Calu3 (cell line): ENCODE results near the gene IFT81. TPM values are rescaled to one million over a fixed set of nuclear protein-coding genes. Genes with fewer than 3 reads are reported as not detected.

ENCODE experiments used
- BruUV-seq: library from RNA; stranded (reverse); fragments of 400-500 nt; replicated peaks from 2 replicates; lab custom pipeline; 2021; lab: Mats Ljungman, UMichigan
- CTCF ChIA-PET: fragments of 300-600 bp; sonication (Branson Sonifier 250); formaldehyde crosslinking; loops from one replicate; lab custom pipeline; 2022; ENCODE audit warnings: antibody characterized with exemption; lab: Charles Lee
- DNase-seq: peaks from one replicate; pipeline ENCODE4 v3.0.0; 2022
- H3K27ac Mint-ChIP-seq: one replicate; pipeline ENCODE4 v1.8.0; 2022; ENCODE audit warnings: mixed read lengths; ENCODE audit not compliant: unreplicated experiment
- H3K27me3 Mint-ChIP-seq: one replicate; pipeline ENCODE4 v1.8.0; 2022; ENCODE audit warnings: mixed read lengths; ENCODE audit not compliant: unreplicated experiment
- H3K36me3 Mint-ChIP-seq: one replicate; pipeline ENCODE4 v1.8.0; 2022; ENCODE audit warnings: mild to moderate bottlenecking, moderate library complexity, mixed read lengths; ENCODE audit not compliant: insufficient read depth, unreplicated experiment
- H3K4me1 Mint-ChIP-seq: one replicate; pipeline ENCODE4 v1.8.0; 2022; ENCODE audit warnings: mild to moderate bottlenecking, low read depth, mixed read lengths; ENCODE audit not compliant: unreplicated experiment
- H3K4me3 Mint-ChIP-seq: one replicate; pipeline ENCODE4 v1.8.0; 2022; ENCODE audit warnings: mild to moderate bottlenecking, low read depth, moderate library complexity, mixed read lengths; ENCODE audit not compliant: unreplicated experiment
- H3K9me3 Mint-ChIP-seq: one replicate; pipeline ENCODE4 v1.8.0; 2022; ENCODE audit warnings: low read depth, mixed read lengths; ENCODE audit not compliant: unreplicated experiment
- CTCF ChIP-seq: fragments of 200-600 bp; IDR thresholded peaks from one replicate; pipeline ENCODE4 v1.8.0; 2022; ENCODE audit warnings: antibody characterized with exemption; ENCODE audit not compliant: unreplicated experiment
- intact Hi-C: fragments of 100-400 bp; cut with micrococcal nuclease; formaldehyde crosslinking; loops from one replicate; pipeline ENCODE4 v1.10.0; 2022; ENCODE audit not compliant: unreplicated experiment
- total RNA-seq: library from RNA; stranded (reverse); gene quantifications from 2 replicates; pipeline ENCODE4 v1.2.3, GENCODE V29; 2022

The IFT81 gene
- total RNA-seq, 1 experiment from 2014 or later = 16.4 TPM

- H3K4me3 Mint-ChIP-seq = no peak overlapping the region
- intact Hi-C loops = no loop called here
- H3K27ac Mint-ChIP-seq = no peak overlapping the region
Measured at GRCh38 chr12:110199339-110200123, 75.4 kb downstream of the IFT81 start.

GRCh38 chr12:110200124-110200417 is 75.9 kb downstream of the IFT81 start:
- BruUV-seq = no TSS peak
- CTCF ChIA-PET = interaction anchor here (0.5 to 1.7 kb wide), 2 partner anchors 16 to 31 kb away, joined by 3 to 4 read pairs; no protein-coding TSS in a partner anchor
- TF ChIP-seq CTCF = no peak
- H3K27me3 Mint-ChIP-seq = no peaks in the 10 kb centered on the region
- no peaks in the 10 kb centered on the region for H3K36me3 Mint-ChIP-seq
- H3K4me3 Mint-ChIP-seq = no peak overlapping the region
- H3K4me1 Mint-ChIP-seq = peaks cover 11% of the 10 kb centered on the region
- intact Hi-C loops = no loop called here
- H3K27ac Mint-ChIP-seq = no peak overlapping the region
- DNase-seq = no peak
- no peaks in the 10 kb centered on the region for H3K9me3 Mint-ChIP-seq

More at GRCh38 chr12:110199339-110200123, 75.4 kb downstream of the IFT81 start:
- Mint-ChIP-seq H3K27me3 (no peaks in the 10 kb centered on the region), H3K4me1 (peaks cover 11% of the 10 kb centered on the region), H3K36me3 (no peaks in the 10 kb centered on the region), H3K9me3 (no peaks in the 10 kb centered on the region)
- DNase-seq = no peak
- no peak for TF ChIP-seq CTCF
- CTCF ChIA-PET = interaction anchor here (0.5 to 1.7 kb wide), 2 partner anchors 16 to 31 kb away, joined by 3 to 4 read pairs; no protein-coding TSS in a partner anchor
- BruUV-seq = no TSS peak

DNA sequence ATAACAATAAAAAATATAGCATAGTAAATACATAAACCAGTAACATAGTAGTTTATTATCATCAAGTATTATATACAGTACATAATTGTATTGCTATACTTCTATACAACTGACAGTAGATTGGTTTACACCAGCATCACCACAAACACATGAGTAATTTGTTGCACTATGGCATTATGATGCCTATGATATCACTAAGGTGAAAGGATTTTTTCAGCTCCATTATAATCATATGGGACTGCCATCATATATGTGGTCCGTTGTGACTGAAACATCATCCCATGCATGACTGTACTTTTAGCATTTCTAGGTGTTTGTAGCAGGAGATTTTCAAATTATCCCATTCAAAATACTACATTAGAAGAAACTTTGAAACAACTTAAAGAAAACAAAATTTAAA is 77.8 kb downstream of the IFT81 start:
- Mint-ChIP-seq H3K27me3 (no peaks in the 10 kb centered on the region), H3K4me3 (no peak overlapping the region), H3K27ac (no peak overlapping the region), H3K4me1 (peaks cover 11% of the 10 kb centered on the region), H3K9me3 (no peaks in the 10 kb centered on the region), H3K36me3 (no peaks in the 10 kb centered on the region)
- CTCF ChIA-PET = interaction anchor here (0.6 to 0.7 kb wide), 2 partner anchors 15 to 42 kb away, joined by 3 read pairs; no protein-coding TSS in a partner anchor
- DNase-seq = no peak
- no peak for TF ChIP-seq CTCF
- BruUV-seq = no TSS peak
- intact Hi-C loops = no loop called here

- Mint-ChIP-seq H3K36me3 (no peaks in the 10 kb centered on the region), H3K9me3 (no peaks in the 10 kb centered on the region), H3K4me3 (no peak overlapping the region), H3K4me1 (peaks cover 11% of the 10 kb centered on the region), H3K27me3 (no peaks in the 10 kb centered on the region), H3K27ac (no peak overlapping the region)
- intact Hi-C loops = no loop called here
- BruUV-seq = no TSS peak
- CTCF ChIA-PET = no interaction called here
- no peak for TF ChIP-seq CTCF
- no peak for DNase-seq
Measured at GRCh38 chr12:110203546-110203945, 79.4 kb downstream of the IFT81 start.
